Upper lobe of left lung (tissue), 4 donors: Measurements from ENCODE around the gene PITPNM3.

Experiments
- CTCF ChIP-seq, 6 experiments: fragments of 450-650 bp in 4 of 6; fragments of 200-600 bp in 2 of 6; sonication (generic) in 2 of 6; IDR thresholded peaks; one replicate each; pipeline ENCODE4 v1.5.1; 2016 to 2019; ENCODE audit warnings: antibody characterized with exemption in 6 of 6
- EP300 ChIP-seq, 4 donors: sonication (generic); formaldehyde crosslinking; IDR thresholded peaks; one replicate each; pipeline ENCODE4 v1.5.1; 2017; ENCODE audit warnings: antibody characterized with exemption in 4 of 4, control low read depth in 2 of 4
- POLR2A ChIP-seq, 4 donors: fragments of 450-650 bp; IDR thresholded peaks; one replicate each; pipeline ENCODE4 v1.5.1; 2016 to 2017; ENCODE audit warnings: antibody characterized with exemption in 4 of 4, mild to moderate bottlenecking in 2 of 4

- TF ChIP-seq CTCF (IDR thresholded peaks at IDR 0.05) (no peak), EP300 (IDR thresholded peaks at IDR 0.05) (no peak), POLR2A (IDR thresholded peaks at IDR 0.05) (no peak)
Observed at GRCh38 chr17:6597727-6598126, 41.4 kb upstream of the PITPNM3 start.
